B cell (primary cell): ENCODE data around the gene POMT2.

ENCODE experiments used
- EZH2 ChIP-seq: IDR thresholded peaks from 2 replicates; pipeline ENCODE4 v1.6.1; 2012; ENCODE audit warnings: borderline replicate concordance, low read depth, mild to moderate bottlenecking, moderate library complexity, low read length; ENCODE audit not compliant: insufficient read depth, poor library complexity, severe bottlenecking
- TF ChIP-seq, protein P1 (sequence below): fragments of 200-600 bp; IDR thresholded peaks from one replicate; pipeline ENCODE4 v1.8.0; 2022; ENCODE audit warnings: antibody characterized with exemption, mild to moderate bottlenecking

DNA sequence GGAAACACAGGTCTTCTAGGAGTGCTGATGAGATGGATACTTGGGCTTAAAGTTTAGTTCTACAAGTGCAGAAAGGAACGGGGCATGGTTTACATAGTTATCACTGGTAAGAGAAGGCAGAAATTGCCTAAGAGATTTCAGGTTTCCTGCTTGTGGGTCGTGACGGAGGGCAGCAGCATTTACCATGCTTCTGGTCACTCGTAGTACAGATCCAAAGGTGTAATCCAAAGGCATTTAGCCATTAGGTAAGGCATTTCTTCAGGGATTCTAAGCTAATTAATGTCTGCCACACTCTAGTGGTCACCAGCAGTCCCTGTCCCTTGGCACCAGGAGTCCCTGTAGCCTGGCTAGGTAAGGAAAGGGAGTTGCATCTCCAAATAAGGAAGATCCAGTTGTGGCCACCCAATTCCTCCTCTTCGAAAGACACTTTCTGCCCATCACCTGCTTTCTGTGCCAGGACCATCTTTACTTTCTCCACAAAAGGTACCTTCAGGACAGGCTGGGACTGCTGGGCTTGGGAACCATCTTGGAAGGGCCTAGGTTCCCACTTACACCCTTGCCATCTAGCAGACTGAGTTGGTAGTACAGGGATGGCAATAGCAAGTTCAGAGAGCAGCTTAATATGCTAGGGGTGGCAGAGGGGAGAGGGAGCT lies 1.7 kb upstream of the POMT2 start:
- TF ChIP-seq, protein P1, sequence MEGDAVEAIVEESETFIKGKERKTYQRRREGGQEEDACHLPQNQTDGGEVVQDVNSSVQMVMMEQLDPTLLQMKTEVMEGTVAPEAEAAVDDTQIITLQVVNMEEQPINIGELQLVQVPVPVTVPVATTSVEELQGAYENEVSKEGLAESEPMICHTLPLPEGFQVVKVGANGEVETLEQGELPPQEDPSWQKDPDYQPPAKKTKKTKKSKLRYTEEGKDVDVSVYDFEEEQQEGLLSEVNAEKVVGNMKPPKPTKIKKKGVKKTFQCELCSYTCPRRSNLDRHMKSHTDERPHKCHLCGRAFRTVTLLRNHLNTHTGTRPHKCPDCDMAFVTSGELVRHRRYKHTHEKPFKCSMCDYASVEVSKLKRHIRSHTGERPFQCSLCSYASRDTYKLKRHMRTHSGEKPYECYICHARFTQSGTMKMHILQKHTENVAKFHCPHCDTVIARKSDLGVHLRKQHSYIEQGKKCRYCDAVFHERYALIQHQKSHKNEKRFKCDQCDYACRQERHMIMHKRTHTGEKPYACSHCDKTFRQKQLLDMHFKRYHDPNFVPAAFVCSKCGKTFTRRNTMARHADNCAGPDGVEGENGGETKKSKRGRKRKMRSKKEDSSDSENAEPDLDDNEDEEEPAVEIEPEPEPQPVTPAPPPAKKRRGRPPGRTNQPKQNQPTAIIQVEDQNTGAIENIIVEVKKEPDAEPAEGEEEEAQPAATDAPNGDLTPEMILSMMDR, result no peak
- TF ChIP-seq EZH2, result no peak
